EH (cell line): ENCODE data around the gene CORO2B.

Source experiments
- DNase-seq: peaks from one replicate; pipeline ENCODE4 v3.0.0-alpha.2; 2015; ENCODE audit warnings: low read depth

The CORO2B gene

GRCh38 chr15:68578980-68579935, at the start of gene CORO2B:
TSS of gene CORO2B (plus strand) at chr15:68578993. CDS start at chr15:68579263, 270 bp downstream.
- peak; percentile 47 for DNase-seq

- no peak for DNase-seq
Measured at GRCh38 chr15:68531387-68532179, 47.2 kb upstream of the CORO2B start.

- peak; percentile 98 for DNase-seq
Measured at GRCh38 chr15:68536331-68537095, 42.3 kb upstream of the CORO2B start.

DNA sequence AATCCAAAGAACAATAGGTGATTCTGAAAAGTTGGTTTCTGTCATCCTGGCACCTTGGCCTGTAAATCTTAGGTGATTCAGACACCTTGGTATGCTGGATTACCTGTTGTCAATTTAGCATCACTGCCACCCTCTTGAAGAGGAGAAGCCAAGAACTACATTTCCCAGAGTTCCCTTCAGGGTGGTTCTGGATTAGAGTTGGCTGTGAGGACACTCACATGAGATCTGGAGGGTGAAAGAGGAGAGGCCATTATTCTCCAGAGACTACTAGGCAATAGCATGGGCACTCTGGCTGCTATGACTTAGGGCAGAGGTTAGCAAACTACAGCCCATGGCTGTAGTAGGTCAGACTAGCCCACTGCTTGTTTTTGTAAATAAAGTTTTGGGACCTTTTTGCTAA, 41.7 kb upstream of the CORO2B start:
- DNase-seq: peak; percentile 53

- no peak for DNase-seq
Measured at GRCh38 chr15:68537506-68537905, 41.3 kb upstream of the CORO2B start.

DNA sequence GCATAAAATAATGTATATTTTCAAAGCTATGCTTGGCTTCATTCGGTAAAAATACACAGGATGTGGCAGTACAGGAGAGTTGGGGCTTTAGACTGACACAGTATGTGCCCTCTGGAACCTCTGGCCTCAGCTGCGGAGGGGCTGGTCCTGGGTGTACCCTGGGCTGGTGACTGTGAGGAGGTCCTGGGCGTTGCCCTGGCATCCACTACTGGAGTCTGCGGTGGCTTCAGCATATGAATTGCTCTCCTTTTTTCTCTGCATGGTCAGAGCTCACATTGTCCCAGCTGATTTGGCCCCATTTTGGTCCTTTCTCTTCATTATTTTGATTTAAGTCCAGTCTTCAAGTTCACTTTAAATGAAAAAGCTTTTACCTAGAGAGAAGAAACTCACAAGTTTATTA, 40.5 kb upstream of the CORO2B start:
- no peak for DNase-seq

DNA sequence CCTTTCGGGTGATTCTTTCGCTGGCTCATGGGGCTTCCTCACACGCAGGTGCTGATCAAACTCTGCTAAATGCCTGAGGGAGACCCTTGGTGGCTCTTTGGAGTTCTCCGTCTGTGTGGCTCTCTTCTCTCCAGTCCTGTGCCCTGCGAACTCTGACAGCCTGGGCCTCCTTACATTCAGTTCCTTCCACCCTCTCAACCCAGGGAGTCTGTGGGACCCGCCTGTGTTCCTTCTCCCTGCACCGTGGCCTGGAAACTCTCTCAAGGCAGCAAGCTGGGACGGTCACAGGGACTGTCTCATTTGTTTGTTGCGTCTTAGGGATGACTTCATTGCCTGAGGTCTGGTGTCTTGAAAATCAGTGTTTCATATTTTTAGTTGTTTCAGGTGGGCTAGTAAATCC, 37.0 kb upstream of the CORO2B start:
- no peak for DNase-seq

DNA sequence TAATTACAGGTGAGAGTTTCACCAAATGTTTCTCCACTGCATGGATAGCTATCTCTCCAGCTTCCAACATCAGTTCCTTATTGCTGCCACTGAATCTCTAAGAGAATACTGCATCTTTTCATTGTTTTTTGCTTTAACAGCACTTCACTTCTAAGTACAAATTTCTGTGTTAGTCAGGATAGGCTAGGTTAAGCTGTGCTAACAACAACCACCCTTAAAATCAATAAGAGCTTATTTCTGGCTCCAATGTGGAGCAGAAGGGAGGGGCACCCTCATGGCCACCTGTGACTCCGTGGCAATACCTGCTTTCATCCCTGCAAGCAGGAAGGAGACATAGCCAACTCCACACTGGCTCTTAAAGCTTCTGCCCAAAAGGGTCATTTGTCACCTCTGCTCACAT, 36.4 kb upstream of the CORO2B start:
- DNase-seq: no peak

GRCh38 chr15:68542771-68543164, 36.0 kb upstream of the CORO2B start:
- peak; percentile 30 for DNase-seq

GRCh38 chr15:68543165-68544008, 35.4 kb upstream of the CORO2B start:
- peak; percentile 98 for DNase-seq

- no peak for DNase-seq
Measured at GRCh38 chr15:68546318-68546717, 32.5 kb upstream of the CORO2B start.

DNA sequence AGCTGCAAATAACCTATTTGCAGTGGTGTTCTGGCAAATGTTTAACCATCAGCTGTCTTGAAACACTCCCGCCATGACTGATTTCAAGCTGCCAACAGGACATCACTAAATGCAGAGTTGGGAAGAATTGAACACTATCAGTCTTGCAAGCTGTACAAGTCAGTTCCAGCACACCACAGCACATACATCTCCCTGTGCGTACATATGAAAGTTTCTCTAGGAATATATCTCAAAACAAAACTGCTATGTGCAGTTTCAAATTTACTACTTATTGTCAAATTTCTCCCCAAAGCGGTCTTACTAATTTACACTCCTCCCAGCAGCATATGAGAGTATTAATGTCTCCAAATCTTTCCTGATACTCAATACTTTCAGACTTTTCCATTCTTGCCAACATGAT, 30.4 kb upstream of the CORO2B start:
- DNase-seq: no peak

DNA sequence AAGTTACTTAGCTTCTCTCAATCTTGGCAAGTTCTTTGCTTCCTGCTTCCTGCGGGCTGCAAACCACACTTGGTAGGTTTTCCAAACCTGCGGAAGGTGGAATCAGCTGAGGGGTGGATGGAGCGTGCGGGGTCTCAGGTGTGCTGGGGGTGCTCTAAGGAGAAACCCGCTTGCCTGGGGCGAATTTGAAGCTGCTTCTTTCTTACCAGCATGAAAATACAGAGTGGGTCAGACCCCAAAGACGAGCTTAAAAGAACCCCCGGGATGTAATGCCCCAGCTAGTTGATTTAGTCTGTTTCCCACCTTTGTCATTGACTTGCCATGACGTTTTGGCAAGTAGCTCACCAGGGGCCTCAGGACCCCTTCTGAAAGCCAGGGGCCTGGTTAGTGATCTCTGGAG, 28.8 kb upstream of the CORO2B start:
- no peak for DNase-seq

GRCh38 chr15:68550498-68551295, 28.1 kb upstream of the CORO2B start:
- peak; percentile 60 for DNase-seq

DNA sequence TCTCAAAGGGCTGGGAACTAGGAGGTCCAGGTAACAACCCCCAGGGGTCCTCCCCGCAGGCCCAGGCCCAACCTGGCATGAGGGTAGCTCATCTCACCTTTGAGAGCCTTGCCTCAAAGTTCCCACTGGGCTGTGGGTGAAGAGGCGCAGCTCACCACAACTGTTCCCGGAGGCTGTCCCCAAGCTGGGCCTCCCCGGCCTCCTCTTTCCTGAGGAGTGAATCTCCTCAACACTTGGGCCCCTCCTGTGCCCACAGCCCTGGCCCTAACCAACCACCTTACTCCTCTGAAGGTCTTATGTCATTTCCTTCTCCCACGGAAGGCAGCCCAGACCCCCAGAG, 27.5 kb upstream of the CORO2B start:
- no peak for DNase-seq

DNA sequence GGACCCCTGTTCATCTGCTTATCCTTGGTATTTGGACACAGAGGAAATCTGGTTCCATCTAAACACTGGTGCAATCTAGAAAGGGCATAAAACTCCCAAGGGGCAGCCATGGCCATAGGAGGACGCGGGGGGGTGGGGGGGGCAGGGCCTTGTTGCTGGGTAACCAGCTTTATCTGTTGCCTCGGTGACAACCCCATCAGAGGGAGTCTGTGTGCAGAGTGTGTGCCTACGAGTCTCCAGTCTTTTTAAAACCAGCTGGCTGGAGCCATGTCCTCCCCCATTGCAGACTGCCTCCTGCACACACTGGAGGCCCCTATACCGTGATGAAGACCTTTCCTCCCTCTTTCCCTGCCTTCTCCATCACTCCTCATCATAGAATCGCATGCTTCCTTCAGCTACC, 26.4 kb upstream of the CORO2B start:
- DNase-seq: peak; percentile 16

DNA sequence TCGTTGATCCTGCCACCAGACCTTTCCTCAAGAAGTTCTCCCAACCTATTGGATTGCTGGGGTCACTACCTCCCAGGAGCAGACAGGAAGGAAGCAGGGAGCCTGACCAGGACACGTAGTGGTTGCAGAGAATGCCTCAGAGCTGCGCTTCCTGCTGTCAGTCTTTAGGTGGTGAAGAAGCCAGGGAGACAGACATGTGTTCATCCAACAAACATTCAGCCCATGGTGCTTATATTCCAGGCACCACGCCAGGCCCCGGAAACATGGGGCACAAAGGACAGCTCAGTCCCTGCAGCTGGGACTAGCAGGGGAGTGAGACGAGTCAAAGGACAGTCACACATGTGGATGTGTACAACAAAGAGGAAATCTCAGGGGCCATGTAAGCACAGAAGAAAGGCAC, 26.0 kb upstream of the CORO2B start:
- peak; percentile 87 for DNase-seq

DNA sequence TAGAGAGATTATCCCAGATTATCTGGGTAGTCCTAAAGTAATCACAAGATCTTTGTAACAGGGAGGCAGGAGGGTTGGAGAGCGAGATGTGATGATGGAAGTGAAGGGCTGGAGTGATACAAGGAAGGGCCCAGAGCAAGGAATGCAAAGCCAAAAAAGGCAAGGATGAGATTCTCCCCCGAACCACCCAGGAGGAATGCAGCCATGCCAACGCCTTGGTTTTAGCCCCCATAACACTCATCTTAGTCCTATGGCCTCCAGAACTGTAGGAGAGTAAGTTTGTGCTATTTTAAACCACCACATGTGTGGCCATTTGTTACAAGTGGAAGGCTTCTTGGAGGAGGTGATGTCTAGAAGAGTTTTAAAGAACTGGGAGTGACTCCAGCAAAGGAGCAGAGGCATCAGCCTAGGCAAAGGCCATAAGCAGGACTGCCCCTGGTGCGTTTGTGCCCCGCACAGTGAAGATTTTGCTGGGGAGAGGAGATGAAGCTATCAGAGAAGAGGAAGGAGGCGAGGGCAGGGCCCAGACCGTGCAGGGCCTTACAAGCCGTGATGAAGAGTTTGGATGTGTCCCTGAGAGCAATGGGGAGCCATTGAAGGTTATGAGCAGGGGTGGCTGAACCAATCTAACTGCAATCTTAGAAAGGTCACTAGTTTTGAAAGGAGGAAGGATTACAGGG, 25.3 kb upstream of the CORO2B start:
- DNase-seq: peak; percentile 42

DNA sequence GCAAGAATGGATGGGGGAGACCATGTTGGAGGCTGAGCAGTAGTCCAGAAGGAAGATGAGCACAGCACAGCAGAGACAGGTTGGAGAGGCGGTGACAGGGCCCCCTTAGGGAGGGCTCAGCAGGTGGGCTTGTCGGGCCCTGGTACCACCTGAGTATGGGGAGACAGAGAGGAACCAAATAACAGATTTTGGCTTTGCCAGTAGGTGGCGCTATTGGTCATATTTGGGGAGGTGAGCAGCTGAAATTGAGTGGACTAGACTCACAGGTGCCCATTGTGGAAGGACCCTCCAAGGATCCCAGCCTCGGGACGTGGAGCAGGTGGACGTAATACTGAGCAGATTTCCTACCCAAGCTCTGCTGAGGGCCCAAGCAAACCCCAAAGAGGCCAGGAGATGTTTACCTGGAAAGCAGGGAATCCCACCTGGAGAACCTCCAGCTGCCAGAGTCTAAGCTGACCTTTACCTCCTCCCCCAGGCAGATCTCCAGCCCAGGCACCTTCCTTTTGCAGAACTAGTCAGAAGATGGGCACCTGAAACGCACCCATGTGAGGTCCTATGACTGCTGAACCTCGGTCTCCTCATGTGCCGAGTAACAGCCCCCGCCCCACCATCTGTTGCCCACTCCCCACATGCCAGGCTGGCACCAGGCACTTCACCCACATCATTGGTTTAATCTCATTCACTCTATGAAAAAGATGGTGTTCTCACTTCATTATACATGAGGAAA, 24.6 kb upstream of the CORO2B start:
- DNase-seq: peak; percentile 66
